Ascending aorta (tissue), 2 donors: Measurements from ENCODE around the gene ARL15. TPM values are rescaled to one million over a fixed set of nuclear protein-coding genes. Genes with fewer than 3 reads are reported as not detected.

Experiments used
- DNase-seq, 2 donors: peaks; one replicate each; pipeline ENCODE4 v3.0.0-alpha.2; 2019; ENCODE audit warnings: low spot score in 2 of 2
- H3K27ac ChIP-seq, 2 donors: fragments of 200-600 bp; sonication (generic); one replicate each; pipeline ENCODE4 v1.5.1; 2016 to 2017; ENCODE audit warnings: mild to moderate bottlenecking in 1 of 2
- H3K27me3 ChIP-seq: fragments of 200-600 bp; sonication (generic); one replicate; pipeline ENCODE4 v1.5.1; 2017
- H3K36me3 ChIP-seq, 2 donors: fragments of 200-600 bp; sonication (generic); one replicate each; pipeline ENCODE4 v1.5.1; 2016
- H3K4me1 ChIP-seq, 2 donors: fragments of 200-600 bp; sonication (generic); one replicate each; pipeline ENCODE4 v1.5.1; 2016 to 2017; ENCODE audit warnings: mild to moderate bottlenecking in 1 of 2
- H3K4me3 ChIP-seq, 2 donors: fragments of 200-600 bp; sonication (generic); one replicate each; pipeline ENCODE4 v1.5.1; 2016 to 2017; ENCODE audit warnings: mild to moderate bottlenecking in 1 of 2
- H3K9me3 ChIP-seq, 2 donors: fragments of 200-600 bp; sonication (generic); one replicate each; pipeline ENCODE4 v1.5.1; 2016
- intact Hi-C: fragments of 100-400 bp; cut with DNase I; formaldehyde crosslinking; loops from one replicate; pipeline ENCODE4 v1.15.1; 2023
- total RNA-seq: library from RNA; depleted of rRNA; stranded (reverse); fragments of >200 nt; gene quantifications from one replicate; pipeline ENCODE4 v1.1.0, GENCODE V29; 2016
- TF ChIP-seq, protein P1 (sequence below), 3 experiments: fragments of 200-600 bp in 2 of 3; fragments of 450-650 bp in 1 of 3; sonication (generic) in 2 of 3; IDR thresholded peaks; one replicate each; pipeline ENCODE4 v1.5.1; 2016 to 2019; ENCODE audit warnings: antibody characterized with exemption in 3 of 3, mild to moderate bottlenecking in 1 of 3, moderate library complexity in 1 of 3

ARL15 gene
- total RNA-seq, 1 donor from 2014 or later, result 12.5 TPM

DNA sequence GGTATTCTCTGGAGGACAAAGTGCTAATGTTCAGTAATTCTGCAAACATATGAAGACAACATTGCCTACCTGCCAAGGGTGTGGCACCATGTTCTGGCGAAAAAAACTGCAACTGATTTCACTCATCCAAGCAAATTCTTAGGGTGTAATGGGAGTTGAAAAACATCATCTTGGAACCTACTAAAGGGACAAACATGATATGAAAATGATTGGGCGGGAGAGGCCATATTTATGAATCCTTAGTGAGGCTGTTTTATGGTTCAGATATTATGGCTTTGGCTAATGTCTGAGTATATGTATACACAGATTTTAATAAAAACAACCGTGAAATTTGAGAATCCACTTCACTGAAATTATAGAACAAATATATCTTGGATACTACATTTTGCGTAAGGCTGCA lies 225.7 kb downstream of the ARL15 start:
- TF ChIP-seq, protein P1, sequence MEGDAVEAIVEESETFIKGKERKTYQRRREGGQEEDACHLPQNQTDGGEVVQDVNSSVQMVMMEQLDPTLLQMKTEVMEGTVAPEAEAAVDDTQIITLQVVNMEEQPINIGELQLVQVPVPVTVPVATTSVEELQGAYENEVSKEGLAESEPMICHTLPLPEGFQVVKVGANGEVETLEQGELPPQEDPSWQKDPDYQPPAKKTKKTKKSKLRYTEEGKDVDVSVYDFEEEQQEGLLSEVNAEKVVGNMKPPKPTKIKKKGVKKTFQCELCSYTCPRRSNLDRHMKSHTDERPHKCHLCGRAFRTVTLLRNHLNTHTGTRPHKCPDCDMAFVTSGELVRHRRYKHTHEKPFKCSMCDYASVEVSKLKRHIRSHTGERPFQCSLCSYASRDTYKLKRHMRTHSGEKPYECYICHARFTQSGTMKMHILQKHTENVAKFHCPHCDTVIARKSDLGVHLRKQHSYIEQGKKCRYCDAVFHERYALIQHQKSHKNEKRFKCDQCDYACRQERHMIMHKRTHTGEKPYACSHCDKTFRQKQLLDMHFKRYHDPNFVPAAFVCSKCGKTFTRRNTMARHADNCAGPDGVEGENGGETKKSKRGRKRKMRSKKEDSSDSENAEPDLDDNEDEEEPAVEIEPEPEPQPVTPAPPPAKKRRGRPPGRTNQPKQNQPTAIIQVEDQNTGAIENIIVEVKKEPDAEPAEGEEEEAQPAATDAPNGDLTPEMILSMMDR (IDR thresholded peaks at IDR 0.05), result no peak
- H3K4me1 ChIP-seq, result no peaks in the 10 kb centered on the region
- DNase-seq, result no peak
- no peaks in the 10 kb centered on the region for H3K36me3 ChIP-seq
- intact Hi-C loops, result no loop called here
- H3K9me3 ChIP-seq, result no peaks in the 10 kb centered on the region
- no peaks in the 10 kb centered on the region for H3K27me3 ChIP-seq
- H3K4me3 ChIP-seq, result no peak overlapping the region
- no peak overlapping the region for H3K27ac ChIP-seq

DNA sequence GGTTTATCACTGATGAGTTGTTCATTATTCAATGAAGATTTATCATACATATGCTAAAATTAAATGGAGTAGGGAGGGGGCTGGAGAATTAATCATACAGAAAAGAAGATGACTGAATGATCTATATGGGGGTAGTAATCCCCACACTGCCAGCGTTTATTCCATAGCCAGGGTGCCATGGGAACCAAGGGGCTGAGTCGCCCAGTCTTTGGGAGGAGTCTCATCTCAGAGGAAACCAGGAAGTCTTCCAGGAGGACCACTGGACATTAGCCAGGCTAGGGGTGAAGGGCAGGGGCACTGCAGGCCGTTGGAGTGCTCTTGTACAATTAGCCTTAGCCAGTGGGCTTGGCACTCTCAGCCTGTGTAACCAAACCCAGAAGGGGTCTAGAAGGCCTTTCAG lies 226.5 kb downstream of the ARL15 start:
- Histone ChIP-seq H3K27ac (no peak overlapping the region), H3K4me3 (no peak overlapping the region), H3K4me1 (no peaks in the 10 kb centered on the region), H3K36me3 (no peaks in the 10 kb centered on the region), H3K27me3 (no peaks in the 10 kb centered on the region), H3K9me3 (no peaks in the 10 kb centered on the region)
- TF ChIP-seq, protein P1 (IDR thresholded peaks at IDR 0.05), result no peak
- intact Hi-C loops, result no loop called here
- DNase-seq, result no peak

DNA sequence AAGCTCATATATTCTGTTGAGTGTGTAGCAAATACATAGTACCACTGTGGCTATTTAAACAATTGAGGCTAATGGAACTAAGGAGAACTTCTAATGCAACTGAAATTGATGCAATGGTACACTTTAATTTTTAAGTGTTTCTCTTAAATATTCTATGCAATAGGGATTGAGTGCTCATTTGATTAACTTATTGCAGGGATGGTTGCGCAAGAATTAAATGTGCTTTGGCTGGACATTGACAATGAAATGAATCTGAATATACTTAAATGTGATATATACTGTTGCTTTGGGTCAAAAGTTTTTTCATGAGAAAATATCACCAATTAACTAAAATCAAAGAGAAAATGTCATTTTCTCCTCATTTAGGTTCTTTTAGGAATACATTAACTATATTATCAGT lies 227.1 kb downstream of the ARL15 start:
- H3K9me3 ChIP-seq, result no peaks in the 10 kb centered on the region
- TF ChIP-seq, protein P1 (IDR thresholded peaks at IDR 0.05), result no peak
- DNase-seq, result no peak
- intact Hi-C loops, result no loop called here
- H3K4me1 ChIP-seq, result no peaks in the 10 kb centered on the region
- H3K36me3 ChIP-seq, result no peaks in the 10 kb centered on the region
- no peak overlapping the region for H3K27ac ChIP-seq
- no peak overlapping the region for H3K4me3 ChIP-seq
- no peaks in the 10 kb centered on the region for H3K27me3 ChIP-seq

DNA sequence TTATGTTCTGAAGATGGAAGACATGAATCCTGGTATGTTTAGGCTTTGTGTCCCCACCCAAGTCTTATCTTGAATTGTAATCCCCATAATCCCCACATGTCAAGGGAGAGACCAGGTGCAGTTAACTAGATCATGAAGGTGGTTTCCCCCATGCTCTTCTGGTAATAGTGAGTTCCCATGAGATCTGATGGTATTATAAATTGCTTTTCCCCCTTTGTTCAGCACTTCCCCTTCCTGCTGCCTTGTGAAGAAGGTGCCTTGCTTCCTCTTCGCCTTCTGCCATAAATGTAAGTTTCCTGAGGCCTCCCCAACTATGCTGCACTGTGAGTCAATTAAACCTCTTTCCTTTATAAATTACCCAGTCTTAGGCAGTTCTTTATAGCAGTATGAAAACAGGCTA lies 229.0 kb downstream of the ARL15 start:
- no peak overlapping the region for H3K27ac ChIP-seq
- H3K36me3 ChIP-seq, result no peaks in the 10 kb centered on the region
- no peak overlapping the region for H3K4me3 ChIP-seq
- intact Hi-C loops, result no loop called here
- no peak for DNase-seq
- TF ChIP-seq, protein P1 (IDR thresholded peaks at IDR 0.05), result no peak
- H3K4me1 ChIP-seq, result no peaks in the 10 kb centered on the region
- no peaks in the 10 kb centered on the region for H3K27me3 ChIP-seq
- H3K9me3 ChIP-seq, result no peaks in the 10 kb centered on the region

DNA sequence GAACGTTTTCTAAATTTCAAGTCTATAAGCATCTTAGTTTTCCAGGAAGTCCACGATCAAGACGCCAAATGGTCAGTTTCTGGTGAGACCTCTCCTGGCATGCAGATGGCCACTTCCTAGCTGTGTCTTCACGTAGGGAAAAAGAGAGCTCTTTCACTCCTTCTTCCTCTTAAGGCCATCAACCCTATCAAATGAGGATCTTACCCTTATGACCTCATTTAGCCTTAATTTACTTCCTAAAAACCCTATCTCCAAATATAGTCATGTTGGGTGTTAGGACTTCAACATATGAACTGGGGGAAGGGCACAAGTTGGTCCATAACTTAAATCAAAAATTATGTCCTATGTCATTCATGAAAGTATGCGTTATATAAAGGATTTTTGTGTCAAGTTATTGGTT lies 229.5 kb downstream of the ARL15 start:
- Histone ChIP-seq H3K27me3 (no peaks in the 10 kb centered on the region), H3K4me1 (no peaks in the 10 kb centered on the region), H3K9me3 (no peaks in the 10 kb centered on the region), H3K36me3 (no peaks in the 10 kb centered on the region), H3K27ac (no peak overlapping the region), H3K4me3 (no peak overlapping the region)
- TF ChIP-seq, protein P1 (IDR thresholded peaks at IDR 0.05), result no peak
- intact Hi-C loops, result no loop called here
- no peak for DNase-seq

DNA sequence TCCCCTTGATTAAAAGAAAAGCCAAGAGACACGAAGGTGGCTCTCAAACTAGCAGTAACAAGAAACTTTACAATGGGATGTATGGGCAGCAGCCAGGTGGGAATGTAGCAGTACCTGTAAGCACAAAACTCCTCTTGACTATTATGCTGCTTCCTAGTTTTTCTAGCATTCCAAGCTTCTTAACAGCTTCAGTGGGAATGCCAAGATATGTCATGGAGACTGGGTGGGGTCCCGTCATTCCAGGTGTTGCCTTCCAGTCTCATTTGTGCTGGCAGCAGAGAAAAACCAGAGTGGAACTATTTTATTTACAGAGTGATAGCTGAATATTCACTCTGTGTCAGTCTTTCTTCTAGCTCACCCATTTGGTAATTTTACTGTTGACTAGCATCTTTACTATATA lies 236.6 kb downstream of the ARL15 start:
- TF ChIP-seq, protein P1 (IDR thresholded peaks at IDR 0.05), result no peak
- H3K27ac ChIP-seq, result no peak overlapping the region
- H3K36me3 ChIP-seq, result no peaks in the 10 kb centered on the region
- intact Hi-C loops, result no loop called here
- H3K27me3 ChIP-seq, result no peaks in the 10 kb centered on the region
- no peaks in the 10 kb centered on the region for H3K9me3 ChIP-seq
- no peaks in the 10 kb centered on the region for H3K4me1 ChIP-seq
- no peak overlapping the region for H3K4me3 ChIP-seq
- DNase-seq, result no peak
